ENCODE measurements around the gene ANAPC15. TPM values are rescaled to one million over a fixed set of nuclear protein-coding genes. Genes with fewer than 3 reads are reported as not detected.
A peak's percentile ranks its signal among the peaks of the same experiment; 100 is the strongest.

The ANAPC15 gene
- total RNA-seq, 4 donors from 2014 or later = 21.2 to 39.3 (median 32.4) TPM

- Histone ChIP-seq H3K27ac (peak overlapping the region; percentile 66 to 81 (median 74)), H3K4me1 (peaks cover 31 to 52% of the 10 kb centered on the region in 2 donors), H3K4me3 (peak overlapping the region in 2 of 4 donors; percentile 5 to 14), H3K9me3 (no peaks in the 10 kb centered on the region), H3K36me3 (no peaks in the 10 kb centered on the region), H3K27me3 (no peaks in the 10 kb centered on the region)
- no peak for TF ChIP-seq CTCF (IDR thresholded peaks at IDR 0.05 in 4 of 5, conservative IDR thresholded peaks at IDR 0.05 in 1 of 5)
- TF ChIP-seq POLR2A (IDR thresholded peaks at IDR 0.05) = no peak
- intact Hi-C loops (cut with DNase I; ENCODE audit: low total_unique reads) (no loop called here), in situ Hi-C loops (cut with MboI; ENCODE audit: low sequenced_read_pairs in 4 of 4) (no loop called here)
- ATAC-seq (peak; percentile 9 to 34), DNase-seq (no peak)
Measured at GRCh38 chr11:72069200-72069599, 43.3 kb downstream of the ANAPC15 start.

- Histone ChIP-seq H3K27ac (no peak overlapping the region), H3K9me3 (no peaks in the 10 kb centered on the region), H3K4me3 (no peak overlapping the region), H3K4me1 (peaks cover 31 to 52% of the 10 kb centered on the region in 2 donors), H3K36me3 (no peaks in the 10 kb centered on the region), H3K27me3 (no peaks in the 10 kb centered on the region)
- TF ChIP-seq POLR2A (IDR thresholded peaks at IDR 0.05) (no peak), CTCF (IDR thresholded peaks at IDR 0.05 in 4 of 5, conservative IDR thresholded peaks at IDR 0.05 in 1 of 5) (no peak)
- DNase-seq (no peak), ATAC-seq (no peak)
- in situ Hi-C loops (cut with MboI; ENCODE audit: low sequenced_read_pairs in 4 of 4) (no loop called here), intact Hi-C loops (cut with DNase I; ENCODE audit: low total_unique reads) (no loop called here)
Measured at GRCh38 chr11:72067676-72068075, 44.8 kb downstream of the ANAPC15 start.

- Histone ChIP-seq H3K9me3 (no peaks in the 10 kb centered on the region), H3K4me1 (peaks cover 31 to 52% of the 10 kb centered on the region in 2 donors), H3K27me3 (no peaks in the 10 kb centered on the region), H3K36me3 (no peaks in the 10 kb centered on the region), H3K4me3 (no peak overlapping the region), H3K27ac (peak overlapping the region in 2 of 4 donors; percentile 5 to 8)
- intact Hi-C loops (cut with DNase I; ENCODE audit: low total_unique reads) (no loop called here), in situ Hi-C loops (cut with MboI; ENCODE audit: low sequenced_read_pairs in 4 of 4) (no loop called here)
- DNase-seq (no peak), ATAC-seq (no peak)
- TF ChIP-seq POLR2A (IDR thresholded peaks at IDR 0.05) = no peak
- TF ChIP-seq CTCF (IDR thresholded peaks at IDR 0.05 in 4 of 5, conservative IDR thresholded peaks at IDR 0.05 in 1 of 5) = no peak
Measured at GRCh38 chr11:72067266-72067665, 45.2 kb downstream of the ANAPC15 start.

DNA sequence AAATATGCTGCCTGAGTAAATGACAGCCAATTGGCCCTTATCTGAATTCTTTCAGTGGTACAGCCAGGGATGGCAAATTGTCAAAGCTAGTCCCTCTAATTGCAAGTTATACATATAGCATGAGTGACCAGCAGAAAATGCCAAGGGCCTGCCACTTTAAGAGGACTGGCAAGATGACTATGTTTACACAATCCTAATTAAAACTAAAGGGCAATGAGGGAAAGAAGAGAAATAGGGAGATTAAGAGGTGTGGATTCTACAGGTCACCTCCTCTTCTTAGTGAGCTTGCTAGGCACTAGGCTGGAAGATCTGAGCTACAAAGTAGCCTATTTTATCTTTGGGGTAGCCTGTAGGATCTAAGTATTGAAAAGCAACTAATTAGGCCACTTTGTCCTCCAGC is 45.6 kb downstream of the ANAPC15 start:
- in situ Hi-C loops (cut with MboI; ENCODE audit: low sequenced_read_pairs in 4 of 4) = no loop called here
- intact Hi-C loops (cut with DNase I; ENCODE audit: low total_unique reads) = no loop called here
- TF ChIP-seq POLR2A (IDR thresholded peaks at IDR 0.05) = no peak
- TF ChIP-seq CTCF (IDR thresholded peaks at IDR 0.05 in 4 of 5, conservative IDR thresholded peaks at IDR 0.05 in 1 of 5) = no peak

More for the DNA sequence above, 45.6 kb downstream of the ANAPC15 start:
- ATAC-seq (no peak), DNase-seq (no peak)
- H3K27me3 ChIP-seq = no peaks in the 10 kb centered on the region
- peak overlapping the region in 2 of 4 donors; percentile 5 to 8 for H3K27ac ChIP-seq
- no peak overlapping the region for H3K4me3 ChIP-seq
- H3K36me3 ChIP-seq = no peaks in the 10 kb centered on the region
- peaks cover 31 to 48% of the 10 kb centered on the region in 2 donors for H3K4me1 ChIP-seq
- no peaks in the 10 kb centered on the region for H3K9me3 ChIP-seq
